CD4-positive, alpha-beta T cell treated with Interleukin-17A for 1 hour (primary cell): ENCODE results near the gene CNBD2.
"Not testable (repeated sequence)": the region's sequence is repeated elsewhere in the genome, so short reads cannot be mapped to it uniquely, and the experiment has no call there.

Experiments
- DNase-seq: peaks from one replicate; pipeline ENCODE4 v3.0.0-alpha.2; 2020

Gene CNBD2

GRCh38 chr20:35967979-35968640, at the start of gene CNBD2:
TSS of gene CNBD2 (plus strand) at chr20:35968590. CDS start at chr20:35968763, 173 bp downstream.
- no peak for DNase-seq

GRCh38 chr20:35920523-35920922, 47.9 kb upstream of the CNBD2 start:
- no peak for DNase-seq

- no peak for DNase-seq
These were observed 39.1 kb upstream of the CNBD2 start for GRCh38 chr20:35929301-35929700.

- DNase-seq: no peak
These were observed 34.3 kb upstream of the CNBD2 start for GRCh38 chr20:35934050-35934449.

GRCh38 chr20:35939264-35939663, 29.1 kb upstream of the CNBD2 start:
- no peak for DNase-seq

GRCh38 chr20:35941620-35942019, 26.8 kb upstream of the CNBD2 start:
- no peak for DNase-seq

- DNase-seq: no peak
These were observed 26.1 kb upstream of the CNBD2 start for GRCh38 chr20:35942243-35942642.

GRCh38 chr20:35947489-35947888, 20.9 kb upstream of the CNBD2 start:
- peak; percentile 32 for DNase-seq

GRCh38 chr20:35947907-35948306, 20.5 kb upstream of the CNBD2 start:
- DNase-seq: no peak

GRCh38 chr20:35950093-35950492, 18.3 kb upstream of the CNBD2 start:
- no peak for DNase-seq

GRCh38 chr20:35952080-35952479, 16.3 kb upstream of the CNBD2 start:
- DNase-seq: not testable (repeated sequence)

- peak; percentile 19 for DNase-seq
These were observed 15.7 kb upstream of the CNBD2 start for GRCh38 chr20:35952480-35953386.

- DNase-seq: peak; percentile 74
These were observed 14.8 kb upstream of the CNBD2 start for GRCh38 chr20:35953387-35954199.

- DNase-seq: peak; percentile 98
These were observed 14.0 kb upstream of the CNBD2 start, which contains the start of gene SCAND1 for GRCh38 chr20:35954200-35954906. TSS of gene SCAND1 (minus strand) at chr20:35954502. CDS start at chr20:35954284, 218 bp downstream.

GRCh38 chr20:35954907-35955251, 13.5 kb upstream of the CNBD2 start:
- peak; percentile 61 for DNase-seq

GRCh38 chr20:35956616-35957015, 11.8 kb upstream of the CNBD2 start:
- no peak for DNase-seq

GRCh38 chr20:35959291-35959690, 9.1 kb upstream of the CNBD2 start:
- not testable (repeated sequence) for DNase-seq

GRCh38 chr20:35963878-35964277, 4.5 kb upstream of the CNBD2 start:
- DNase-seq: no peak

GRCh38 chr20:35968930-35969329, 540 bp downstream of the CNBD2 start:
- no peak for DNase-seq

GRCh38 chr20:35971981-35972380, 3.6 kb downstream of the CNBD2 start:
- no peak for DNase-seq

- DNase-seq: no peak
These were observed 4.1 kb downstream of the CNBD2 start for GRCh38 chr20:35972462-35972861.

- DNase-seq: no peak
These were observed 5.9 kb downstream of the CNBD2 start for GRCh38 chr20:35974256-35974655.
